Measurements from ENCODE around the gene BRD7. TPM values are rescaled to one million over a fixed set of nuclear protein-coding genes. Genes with fewer than 3 reads are reported as not detected.
A peak's percentile ranks its signal among the peaks of the same experiment; 100 is the strongest.

BRD7 gene
- total and polyA plus RNA-seq, 2 of the 13 experiments (the other 11 are each of a cell fraction or from before 2014, with no cell fraction given) = 82.3 to 149 TPM

GRCh38 chr16:50297301-50298074, 71.3 kb downstream of the BRD7 start (continued):
- no peak; the same call in 1 of the 2 replicates for TF ChIP-seq EEA1 (CRISPR knock-in tag; IDR thresholded peaks at IDR 0.05; ENCODE audit: borderline replicate concordance)
- peak; percentile 45; the same call in 1 of the 2 replicates for TF ChIP-seq ZNF556 (CRISPR knock-in tag; IDR thresholded peaks at IDR 0.05; ENCODE audit: borderline replicate concordance)
- no peak for TF ChIP-seq TSC22D2 (CRISPR knock-in tag; IDR thresholded peaks at IDR 0.05; ENCODE audit: borderline replicate concordance)
- TF ChIP-seq MXI1 (IDR thresholded peaks at IDR 0.05; ENCODE audit: borderline replicate concordance, low read depth, low read length) = no peak
- TF ChIP-seq ZNF510 (CRISPR knock-in tag; IDR thresholded peaks at IDR 0.05; ENCODE audit: low read depth) = peak; percentile 92; the same call in 1 of the 2 replicates
- TF ChIP-seq ZFP1 (CRISPR knock-in tag; IDR thresholded peaks at IDR 0.05) = no peak
- TF ChIP-seq PAX8 (CRISPR knock-in tag; IDR thresholded peaks at IDR 0.05; ENCODE audit: borderline replicate concordance) = 0 out of 2 replicates have a peak, but pooled peaks have one; percentile 42
- no peak for TF ChIP-seq DNMT1 (CRISPR knock-in tag; IDR thresholded peaks at IDR 0.05)
- TF ChIP-seq ZNF574 (CRISPR knock-in tag; IDR thresholded peaks at IDR 0.05) = 0 out of 2 replicates have a peak, but pooled peaks have one; percentile 45
- TF ChIP-seq ZNF552 (CRISPR knock-in tag; IDR thresholded peaks at IDR 0.05; ENCODE audit: borderline replicate concordance) = no peak
- no peak for TF ChIP-seq SUZ12 (IDR thresholded peaks at IDR 0.05; ENCODE audit: low read depth, low read length)
- TF ChIP-seq HOXA9 (CRISPR knock-in tag; IDR thresholded peaks at IDR 0.05; ENCODE audit: borderline replicate concordance) = no peak
- no peak for TF ChIP-seq ZNF512 (CRISPR knock-in tag; IDR thresholded peaks at IDR 0.05)
- no peak for TF ChIP-seq ZFP41 (CRISPR knock-in tag; IDR thresholded peaks at IDR 0.05; ENCODE audit: borderline replicate concordance)
- no peak for TF ChIP-seq ZNF367 (CRISPR knock-in tag; IDR thresholded peaks at IDR 0.05; ENCODE audit: borderline replicate concordance)
- no peak for TF ChIP-seq SIN3B (IDR thresholded peaks at IDR 0.05; ENCODE audit: low read length)
- TF ChIP-seq SMAD1 (CRISPR knock-in tag; IDR thresholded peaks at IDR 0.05; ENCODE audit: borderline replicate concordance, low read depth) = no peak
- TF ChIP-seq ZMAT5 (CRISPR knock-in tag; IDR thresholded peaks at IDR 0.05; ENCODE audit: borderline replicate concordance, low read depth) = no peak
- TF ChIP-seq ZNF484 (CRISPR knock-in tag; IDR thresholded peaks at IDR 0.05; ENCODE audit: borderline replicate concordance, low read depth) = no peak
- TF ChIP-seq MTF1 (CRISPR knock-in tag; IDR thresholded peaks at IDR 0.05) = no peak
- no peak for TF ChIP-seq NCOA5 (CRISPR knock-in tag; IDR thresholded peaks at IDR 0.05)
- TF ChIP-seq ZC3H4 (CRISPR knock-in tag; IDR thresholded peaks at IDR 0.05; ENCODE audit: borderline replicate concordance) = no peak
- no peak for TF ChIP-seq ZMYM2 (CRISPR knock-in tag; IDR thresholded peaks at IDR 0.05)
- peak; percentile 90; the same call in 1 of the 2 replicates for TF ChIP-seq ZNF414 (CRISPR knock-in tag; IDR thresholded peaks at IDR 0.05)
- TF ChIP-seq ZNF256 (CRISPR knock-in tag; conservative IDR thresholded peaks at IDR 0.05) = no peak
- no peak for TF ChIP-seq CENPX (CRISPR knock-in tag; IDR thresholded peaks at IDR 0.05)

Data from HepG2 (cell line).